Vagina (tissue), 2 donors: ENCODE measurements around the gene NAA15. TPM values are rescaled to one million over a fixed set of nuclear protein-coding genes. Genes with fewer than 3 reads are reported as not detected.

Experiments
- DNase-seq, 2 donors: peaks; one replicate each; pipeline ENCODE4 v3.0.0-alpha.2; 2017; ENCODE audit errors: extremely low spot score in 2 of 2
- H3K27ac ChIP-seq: fragments of 200-600 bp; sonication (generic); one replicate; pipeline ENCODE4 v1.5.1; 2019
- H3K27me3 ChIP-seq: fragments of 200-600 bp; sonication (generic); one replicate; pipeline ENCODE4 v1.5.1; 2019
- H3K36me3 ChIP-seq, 2 donors: fragments of 200-600 bp; sonication (generic); one replicate each; pipeline ENCODE4 v1.5.1; 2017 to 2019
- H3K4me1 ChIP-seq: fragments of 200-600 bp; sonication (generic); one replicate; pipeline ENCODE4 v1.5.1; 2019
- H3K4me3 ChIP-seq, 2 donors: fragments of 200-600 bp; sonication (generic); 1 replicate in 1 of 2; 2 replicates in 1 of 2; pipeline ENCODE4 v1.5.1; 2016 to 2019
- H3K9me3 ChIP-seq: fragments of 200-600 bp; sonication (generic); one replicate; pipeline ENCODE4 v1.5.1; 2019
- POLR2A ChIP-seq, 2 donors: fragments of 450-650 bp; IDR thresholded peaks; one replicate each; pipeline ENCODE4 v1.6.1; 2017; ENCODE audit warnings: antibody characterized with exemption in 2 of 2, mild to moderate bottlenecking in 2 of 2, moderate library complexity in 2 of 2
- POLR2AphosphoS5 ChIP-seq, 2 donors: sonication (generic); formaldehyde crosslinking; IDR thresholded peaks; one replicate each; pipeline ENCODE4 v1.9.0; 2017; ENCODE audit warnings: antibody characterized with exemption in 2 of 2, mild to moderate bottlenecking in 2 of 2, low read depth in 1 of 2; ENCODE audit not compliant: insufficient read depth in 1 of 2
- intact Hi-C: fragments of 100-400 bp; cut with DNase I; formaldehyde crosslinking; loops from one replicate; pipeline ENCODE4 v1.15.1; 2023
- total RNA-seq: library from RNA; depleted of rRNA; stranded (reverse); fragments of >200 nt; gene quantifications from one replicate; pipeline ENCODE4 v1.2.3, GENCODE V29; 2016
- TF ChIP-seq, protein P1 (sequence below), 3 experiments: fragments of 450-650 bp in 2 of 3; fragments of 200-600 bp in 1 of 3; sonication (generic) in 1 of 3; IDR thresholded peaks; one replicate each; pipeline ENCODE4 v1.5.1; 2017 to 2019; ENCODE audit warnings: antibody characterized with exemption in 3 of 3, mild to moderate bottlenecking in 2 of 3, moderate library complexity in 2 of 3

The NAA15 gene
- total RNA-seq, 1 donor from 2014 or later = 35.1 TPM

DNA sequence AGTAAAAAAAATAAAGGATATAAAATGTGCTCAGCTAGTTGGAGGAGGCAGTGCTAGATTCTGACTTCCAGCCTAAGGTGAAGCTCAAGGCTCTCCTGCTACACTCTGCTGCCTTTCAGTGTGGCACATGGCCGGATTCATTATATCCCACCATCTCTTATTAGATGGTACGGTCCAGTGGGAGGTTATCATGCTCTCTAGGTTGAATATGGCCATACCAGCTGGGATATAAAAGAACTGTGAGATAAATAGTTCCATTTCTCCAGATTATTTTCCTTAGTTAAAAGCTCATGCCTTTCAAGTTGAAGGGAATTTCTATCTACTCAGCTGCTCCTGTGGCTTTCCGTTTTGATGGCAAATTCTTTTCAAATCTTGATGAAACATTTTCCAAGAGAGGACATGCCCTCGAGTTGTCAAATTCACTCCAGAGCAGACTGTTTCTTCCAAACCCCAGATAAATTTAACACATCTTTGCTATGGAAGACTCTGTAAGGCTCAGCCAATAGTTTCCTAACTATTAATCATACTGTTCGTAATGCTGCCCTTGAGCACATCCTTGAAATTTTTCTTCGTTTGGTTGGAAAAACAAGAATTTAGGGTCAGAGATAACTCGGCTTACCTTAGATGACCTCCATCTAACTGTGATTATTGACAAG is 19.1 kb upstream of the NAA15 start:
- intact Hi-C loops = no loop called here
- Histone ChIP-seq H3K27ac (no peak overlapping the region), H3K4me3 (no peak overlapping the region)

DNA sequence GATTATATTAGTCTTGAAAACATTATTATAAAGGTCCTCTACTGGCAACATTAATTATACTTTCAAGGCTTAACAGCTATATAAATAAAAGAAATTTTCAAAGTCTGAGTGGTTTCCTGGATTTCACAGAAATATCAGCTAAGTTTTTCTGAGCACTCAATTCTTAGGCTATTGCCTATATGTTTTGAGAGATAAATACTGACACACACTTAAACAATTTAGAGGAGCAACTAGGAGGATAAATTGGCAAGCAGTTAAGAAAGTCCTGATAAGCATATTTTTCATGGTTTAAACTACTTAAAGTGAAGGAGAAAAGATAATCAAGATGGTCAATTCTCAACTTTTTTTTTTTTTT is 18.6 kb upstream of the NAA15 start:
- TF ChIP-seq POLR2AphosphoS5 (IDR thresholded peaks at IDR 0.05; ENCODE audit: insufficient read depth in 1 of 2, low read depth in 1 of 2) = no peak
- TF ChIP-seq, protein P1, sequence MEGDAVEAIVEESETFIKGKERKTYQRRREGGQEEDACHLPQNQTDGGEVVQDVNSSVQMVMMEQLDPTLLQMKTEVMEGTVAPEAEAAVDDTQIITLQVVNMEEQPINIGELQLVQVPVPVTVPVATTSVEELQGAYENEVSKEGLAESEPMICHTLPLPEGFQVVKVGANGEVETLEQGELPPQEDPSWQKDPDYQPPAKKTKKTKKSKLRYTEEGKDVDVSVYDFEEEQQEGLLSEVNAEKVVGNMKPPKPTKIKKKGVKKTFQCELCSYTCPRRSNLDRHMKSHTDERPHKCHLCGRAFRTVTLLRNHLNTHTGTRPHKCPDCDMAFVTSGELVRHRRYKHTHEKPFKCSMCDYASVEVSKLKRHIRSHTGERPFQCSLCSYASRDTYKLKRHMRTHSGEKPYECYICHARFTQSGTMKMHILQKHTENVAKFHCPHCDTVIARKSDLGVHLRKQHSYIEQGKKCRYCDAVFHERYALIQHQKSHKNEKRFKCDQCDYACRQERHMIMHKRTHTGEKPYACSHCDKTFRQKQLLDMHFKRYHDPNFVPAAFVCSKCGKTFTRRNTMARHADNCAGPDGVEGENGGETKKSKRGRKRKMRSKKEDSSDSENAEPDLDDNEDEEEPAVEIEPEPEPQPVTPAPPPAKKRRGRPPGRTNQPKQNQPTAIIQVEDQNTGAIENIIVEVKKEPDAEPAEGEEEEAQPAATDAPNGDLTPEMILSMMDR (IDR thresholded peaks at IDR 0.05) = no peak
- TF ChIP-seq POLR2A (IDR thresholded peaks at IDR 0.05) = no peak
- peaks cover 11% of the 10 kb centered on the region for H3K4me1 ChIP-seq
- H3K27ac ChIP-seq = no peak overlapping the region
- H3K36me3 ChIP-seq = peaks cover 0 to 5% of the 10 kb centered on the region in 2 donors
- intact Hi-C loops = no loop called here
- H3K9me3 ChIP-seq = no peaks in the 10 kb centered on the region
- no peaks in the 10 kb centered on the region for H3K27me3 ChIP-seq
- no peak for DNase-seq
- H3K4me3 ChIP-seq = no peak overlapping the region

More for the DNA sequence above, 19.1 kb upstream of the NAA15 start:
- Histone ChIP-seq H3K36me3 (no peaks in the 10 kb centered on the region), H3K4me1 (peaks cover 11% of the 10 kb centered on the region), H3K27me3 (no peaks in the 10 kb centered on the region), H3K9me3 (no peaks in the 10 kb centered on the region)
- no peak for TF ChIP-seq POLR2A (IDR thresholded peaks at IDR 0.05)
- no peak for TF ChIP-seq POLR2AphosphoS5 (IDR thresholded peaks at IDR 0.05; ENCODE audit: insufficient read depth in 1 of 2, low read depth in 1 of 2)
- TF ChIP-seq, protein P1 (IDR thresholded peaks at IDR 0.05) = no peak
- DNase-seq = no peak

DNA sequence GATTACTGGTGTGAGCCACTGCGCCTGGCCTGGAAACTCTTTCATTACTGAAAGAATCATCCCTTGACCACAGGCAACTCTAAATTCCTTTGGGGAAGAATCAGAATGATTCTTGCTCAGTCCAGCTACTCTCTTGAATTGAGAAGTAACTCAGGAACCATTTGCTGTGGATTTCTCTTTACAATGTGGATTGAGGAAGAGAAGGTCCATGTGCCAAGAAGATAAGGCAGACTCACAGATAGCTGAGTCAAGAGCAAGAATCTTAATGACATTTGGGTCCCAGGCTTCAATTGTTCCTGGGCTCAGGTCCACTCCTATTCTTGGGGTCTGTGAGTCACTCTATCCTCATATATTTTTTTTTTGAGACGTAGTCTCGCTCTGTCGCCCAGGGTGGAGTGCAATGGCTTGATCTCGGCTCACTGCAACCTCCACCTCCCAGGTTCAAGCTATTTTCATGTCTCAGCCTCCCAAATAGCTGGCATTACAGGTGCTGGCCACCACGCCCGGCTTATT is 15.1 kb upstream of the NAA15 start:
- no peak overlapping the region for H3K4me3 ChIP-seq
- no peak for TF ChIP-seq POLR2AphosphoS5 (IDR thresholded peaks at IDR 0.05; ENCODE audit: insufficient read depth in 1 of 2, low read depth in 1 of 2)
- TF ChIP-seq POLR2A (IDR thresholded peaks at IDR 0.05) = no peak
- TF ChIP-seq, protein P1 (IDR thresholded peaks at IDR 0.05) = no peak
- H3K27ac ChIP-seq = no peak overlapping the region
- intact Hi-C loops = no loop called here
- no peaks in the 10 kb centered on the region for H3K9me3 ChIP-seq
- H3K27me3 ChIP-seq = no peaks in the 10 kb centered on the region
- DNase-seq = no peak
- peaks cover 0 to 33% of the 10 kb centered on the region in 2 donors for H3K36me3 ChIP-seq
- no peaks in the 10 kb centered on the region for H3K4me1 ChIP-seq

DNA sequence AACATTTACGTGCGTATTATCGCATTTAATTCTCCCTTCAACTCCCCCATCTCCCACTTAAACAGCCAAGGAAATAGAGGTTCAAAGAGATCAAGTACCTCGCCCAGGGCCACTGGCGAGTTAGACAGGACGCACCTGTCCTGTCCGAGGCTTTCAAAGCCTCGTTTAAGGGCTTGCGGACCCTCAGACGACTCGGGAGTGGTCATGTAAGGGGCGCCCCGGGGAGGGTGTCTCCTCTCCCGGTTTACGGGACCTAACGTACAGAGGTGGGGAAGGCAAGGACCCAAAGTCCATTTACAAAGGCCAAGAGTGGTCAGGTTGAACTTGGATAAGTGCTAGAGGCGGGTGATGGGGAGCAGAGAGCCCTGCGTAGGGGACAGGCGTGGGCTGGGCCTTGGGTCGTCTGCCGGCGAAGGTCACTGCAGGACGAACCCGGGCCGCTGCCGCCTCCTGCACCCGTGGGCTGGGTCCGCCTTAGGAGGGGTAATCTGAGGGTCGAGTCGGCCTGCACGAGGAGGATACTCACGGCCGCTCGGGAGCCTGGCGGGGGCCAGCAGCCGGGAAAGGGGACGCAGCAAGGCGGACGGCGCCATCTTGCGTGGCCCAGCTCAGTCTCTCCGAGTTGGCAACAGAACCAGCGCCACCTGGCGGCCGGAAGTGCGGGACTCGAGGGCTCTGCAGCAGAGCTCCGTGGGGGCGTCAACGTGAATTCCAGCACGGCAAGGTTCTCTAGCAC is 5.9 kb upstream of the NAA15 start:
- H3K27me3 ChIP-seq = no peaks in the 10 kb centered on the region
- H3K27ac ChIP-seq = peak overlapping the region; percentile 93
- peak overlapping the region; percentile 66 to 92 for H3K4me3 ChIP-seq
- intact Hi-C loops = loop anchor here (5.0 to 10.0 kb wide), 3 partner anchors 71 to 261 kb away; no protein-coding TSS in a partner anchor
- H3K9me3 ChIP-seq = no peaks in the 10 kb centered on the region
- DNase-seq = peak in 1 of 2 donors; percentile 93
- peak; percentile 64 to 76 for TF ChIP-seq POLR2AphosphoS5 (IDR thresholded peaks at IDR 0.05; ENCODE audit: insufficient read depth in 1 of 2, low read depth in 1 of 2)
- no peak for TF ChIP-seq POLR2A (IDR thresholded peaks at IDR 0.05)
- TF ChIP-seq, protein P1 (IDR thresholded peaks at IDR 0.05) = peak; percentile 85 to 96 (median 90)
- H3K4me1 ChIP-seq = peaks cover 21% of the 10 kb centered on the region
- peaks cover 0 to 25% of the 10 kb centered on the region in 2 donors for H3K36me3 ChIP-seq
